ENCODE measurements around the gene NOC4L.

NOC4L gene

GRCh38 chr12:132155771-132156572 lies 11.7 kb downstream of the NOC4L start:
- DNase-seq (ENCODE audit: low read depth, low spot score): no peak

GRCh38 chr12:132156573-132157325 lies 12.5 kb downstream of the NOC4L start:
- DNase-seq (ENCODE audit: low read depth, low spot score): no peak

- DNase-seq (ENCODE audit: low read depth, low spot score): no peak
Observed at GRCh38 chr12:132157733-132158409, 13.6 kb downstream of the NOC4L start.

GRCh38 chr12:132158677-132159554 lies 14.7 kb downstream of the NOC4L start:
- DNase-seq (ENCODE audit: low read depth, low spot score): no peak

GRCh38 chr12:132159555-132160003 lies 15.3 kb downstream of the NOC4L start:
- DNase-seq (ENCODE audit: low read depth, low spot score): no peak

GRCh38 chr12:132160016-132160415 lies 15.8 kb downstream of the NOC4L start:
- DNase-seq (ENCODE audit: low read depth, low spot score): no peak

GRCh38 chr12:132160601-132161035 lies 16.4 kb downstream of the NOC4L start:
- DNase-seq (ENCODE audit: low read depth, low spot score): no peak

GRCh38 chr12:132161036-132161781 lies 17.0 kb downstream of the NOC4L start:
- no peak for DNase-seq (ENCODE audit: low read depth, low spot score)

GRCh38 chr12:132161796-132162507 lies 17.7 kb downstream of the NOC4L start:
- no peak for DNase-seq (ENCODE audit: low read depth, low spot score)

- DNase-seq (ENCODE audit: low read depth, low spot score): no peak
Observed at GRCh38 chr12:132162508-132163031, 18.3 kb downstream of the NOC4L start.

- no peak for DNase-seq (ENCODE audit: low read depth, low spot score)
Observed at GRCh38 chr12:132163041-132163910, 19.0 kb downstream of the NOC4L start.

GRCh38 chr12:132163911-132164288 lies 19.6 kb downstream of the NOC4L start:
- DNase-seq (ENCODE audit: low read depth, low spot score): no peak

- DNase-seq (ENCODE audit: low read depth, low spot score): no peak
Observed at GRCh38 chr12:132164426-132164825, 20.2 kb downstream of the NOC4L start.

- DNase-seq (ENCODE audit: low read depth, low spot score): no peak
Observed at GRCh38 chr12:132165584-132165983, 21.3 kb downstream of the NOC4L start.

GRCh38 chr12:132166093-132166492 lies 21.8 kb downstream of the NOC4L start:
- no peak for DNase-seq (ENCODE audit: low read depth, low spot score)

GRCh38 chr12:132166801-132167591 lies 22.7 kb downstream of the NOC4L start:
- DNase-seq (ENCODE audit: low read depth, low spot score): no peak

- DNase-seq (ENCODE audit: low read depth, low spot score): no peak
Observed at GRCh38 chr12:132167611-132168310, 23.5 kb downstream of the NOC4L start.
